ENCODE data around the gene EEF1AKMT3. TPM values are rescaled to one million over a fixed set of nuclear protein-coding genes. Genes with fewer than 3 reads are reported as not detected.
A peak's percentile ranks its signal among the peaks of the same experiment; 100 is the strongest.
"Not testable (repeated sequence)": the region's sequence is repeated elsewhere in the genome, so short reads cannot be mapped to it uniquely, and the experiment has no call there.

The EEF1AKMT3 gene
- total RNA-seq, 2 experiments from 2014 or later: 3.9 to 4.1 TPM

DNA sequence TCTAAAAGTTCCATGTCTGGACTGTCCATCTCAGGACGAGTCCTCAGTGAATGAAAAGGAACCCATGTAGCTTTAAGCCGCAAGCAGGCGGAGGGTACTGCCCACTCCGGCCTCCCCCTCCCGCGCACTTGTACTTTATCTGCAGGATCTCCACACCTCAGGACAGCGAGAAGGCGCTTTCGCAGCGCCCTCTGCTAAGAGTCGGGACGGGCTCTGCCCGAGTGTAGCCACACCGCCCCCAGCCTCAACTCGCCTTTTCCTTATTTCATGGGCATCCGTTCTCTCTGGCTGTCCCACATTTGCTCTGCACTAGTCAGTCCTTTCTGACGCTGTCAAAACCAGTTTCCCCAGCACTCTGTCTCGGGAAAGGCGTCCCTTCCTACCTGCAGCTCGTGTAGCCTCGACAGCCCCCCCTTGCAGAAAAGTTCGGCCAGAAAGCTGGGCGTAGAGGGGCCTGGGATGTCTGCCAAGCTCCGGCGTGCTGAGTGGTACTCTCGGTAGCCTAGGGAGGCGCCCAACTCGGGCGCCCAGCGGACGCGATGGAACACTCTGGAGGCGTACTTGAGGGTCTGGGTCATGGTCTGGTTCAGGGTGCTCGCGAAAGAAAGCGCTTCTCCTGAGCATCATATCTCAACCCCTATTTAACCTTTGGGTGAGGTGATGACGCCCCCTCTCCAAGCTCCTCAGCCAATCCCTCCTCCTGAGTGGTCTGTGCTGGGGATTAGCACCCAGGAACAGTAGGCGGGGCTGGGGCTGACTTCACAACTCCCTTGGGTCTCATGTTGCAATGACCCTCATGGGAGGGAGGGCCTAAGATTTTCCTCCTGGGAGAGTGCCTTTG is 5.7 kb upstream of the EEF1AKMT3 start, which contains the start of gene CYP27B1:
TSS of gene CYP27B1 (minus strand) at position 615 of the 841 bp plus-strand sequence. CDS start at position 578, 37 bp downstream.
- Mint-ChIP-seq H3K27ac (no peak within 1 kb of the TSS), H3K27me3 (peaks cover 15% of the 10 kb centered on the region)

DNA sequence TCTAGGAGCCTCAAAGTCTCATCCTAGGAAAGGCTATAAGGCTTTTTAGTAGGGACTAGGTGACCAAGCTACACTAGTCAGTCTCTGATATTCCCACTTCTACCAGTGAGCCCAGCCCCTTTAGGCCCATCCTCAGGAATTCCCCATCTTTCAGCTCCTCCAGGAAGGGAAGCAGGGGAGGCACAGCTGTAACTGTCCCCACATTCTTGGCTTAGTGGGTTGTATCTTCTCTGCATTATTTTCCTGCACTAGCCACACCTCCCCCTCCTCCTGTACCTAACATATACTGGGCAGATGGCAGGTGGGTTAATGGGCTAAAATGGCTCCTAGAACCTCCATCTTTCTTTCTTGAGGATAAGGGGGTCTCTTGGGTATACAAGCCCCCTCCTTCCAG is 5.1 kb upstream of the EEF1AKMT3 start:
- CTCF ChIA-PET: interaction anchor here (1.2 to 3.2 kb wide), 4 partner anchors 8 to 98 kb away, joined by 3 to 48 read pairs (median 8); partner anchors contain the start of gene MARCHF9
- Mint-ChIP-seq H3K36me3 (peaks cover 13% of the 10 kb centered on the region), H3K27ac (no peak overlapping the region), H3K4me3 (no peak overlapping the region), H3K9me3 (ENCODE audit: low read depth) (no peaks in the 10 kb centered on the region), H3K4me1 (peaks cover 42% of the 10 kb centered on the region), H3K27me3 (peaks cover 15% of the 10 kb centered on the region)
- DNase-seq (no peak), ATAC-seq (no peak)

More for the DNA sequence above, 5.7 kb upstream of the EEF1AKMT3 start, which contains the start of gene CYP27B1:
- Mint-ChIP-seq H3K36me3 (peaks cover 13% of the 10 kb centered on the region), H3K4me3 (peak within 1 kb of the TSS; percentile 80), H3K4me1 (peaks cover 39% of the 10 kb centered on the region), H3K9me3 (ENCODE audit: low read depth) (no peaks in the 10 kb centered on the region)
- DNase-seq (no peak), ATAC-seq (no peak)
- CTCF ChIA-PET: interaction anchor here (0.8 to 3.2 kb wide), 9 partner anchors 7 to 139 kb away, joined by 3 to 48 read pairs (median 3); partner anchors contain the start of gene MARCHF9

DNA sequence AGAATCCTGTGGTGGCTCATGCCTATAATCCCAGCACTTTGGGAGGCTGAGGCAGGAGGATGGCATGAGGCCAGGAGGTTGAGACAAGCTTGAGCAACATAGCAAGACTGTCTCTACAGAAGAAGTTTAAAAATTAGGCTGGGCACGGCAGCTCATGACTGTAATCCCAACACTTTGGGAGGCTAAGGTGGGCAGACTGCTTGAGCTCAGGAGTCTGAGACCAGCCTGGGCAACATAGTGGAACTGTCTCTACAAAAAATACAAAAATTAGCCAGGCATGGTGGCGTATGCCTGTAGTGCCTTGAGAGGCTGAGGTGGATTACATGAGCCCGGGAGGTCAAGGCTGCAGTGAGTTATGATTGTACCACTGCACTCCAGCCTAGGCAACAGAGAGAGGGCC is 4.5 kb upstream of the EEF1AKMT3 start:
- H3K4me3 Mint-ChIP-seq: no peak overlapping the region
- H3K9me3 Mint-ChIP-seq (ENCODE audit: low read depth): no peaks in the 10 kb centered on the region
- no peak for DNase-seq
- CTCF ChIA-PET: interaction anchor here (1.2 to 3.2 kb wide), 4 partner anchors 9 to 97 kb away, joined by 3 to 48 read pairs (median 8); partner anchors contain the start of gene MARCHF9
- peaks cover 43% of the 10 kb centered on the region for H3K4me1 Mint-ChIP-seq
- peaks cover 9% of the 10 kb centered on the region for H3K36me3 Mint-ChIP-seq
- H3K27ac Mint-ChIP-seq: no peak overlapping the region
- no peak for ATAC-seq
- peaks cover 15% of the 10 kb centered on the region for H3K27me3 Mint-ChIP-seq

DNA sequence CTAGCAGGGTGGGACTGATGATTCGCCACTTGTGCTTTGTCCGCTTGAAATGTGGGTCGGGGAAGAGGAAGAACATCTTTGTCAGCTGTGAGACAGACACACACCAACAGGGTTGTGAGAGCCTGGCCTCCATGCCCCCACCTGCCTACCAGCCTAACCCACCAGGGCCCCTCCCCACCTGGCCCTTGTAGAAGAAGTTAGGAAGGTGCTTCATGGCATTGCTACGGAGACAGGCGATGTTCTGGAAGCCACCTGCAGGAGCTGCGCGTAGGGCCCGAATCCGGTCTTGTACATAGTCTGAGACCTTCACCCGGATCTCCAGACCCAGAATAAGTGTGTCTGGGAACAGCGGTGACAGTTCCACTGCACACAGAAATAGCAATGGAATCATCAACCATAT is 2.8 kb upstream of the EEF1AKMT3 start:
- H3K27me3 Mint-ChIP-seq: peaks cover 15% of the 10 kb centered on the region
- H3K9me3 Mint-ChIP-seq (ENCODE audit: low read depth): no peaks in the 10 kb centered on the region
- H3K36me3 Mint-ChIP-seq: peaks cover 5% of the 10 kb centered on the region
- CTCF ChIA-PET: no interaction called here
- no peak for DNase-seq
- H3K4me1 Mint-ChIP-seq: peaks cover 36% of the 10 kb centered on the region
- ATAC-seq: no peak
- peak overlapping the region; percentile 38 for H3K4me3 Mint-ChIP-seq
- H3K27ac Mint-ChIP-seq: no peak overlapping the region

DNA sequence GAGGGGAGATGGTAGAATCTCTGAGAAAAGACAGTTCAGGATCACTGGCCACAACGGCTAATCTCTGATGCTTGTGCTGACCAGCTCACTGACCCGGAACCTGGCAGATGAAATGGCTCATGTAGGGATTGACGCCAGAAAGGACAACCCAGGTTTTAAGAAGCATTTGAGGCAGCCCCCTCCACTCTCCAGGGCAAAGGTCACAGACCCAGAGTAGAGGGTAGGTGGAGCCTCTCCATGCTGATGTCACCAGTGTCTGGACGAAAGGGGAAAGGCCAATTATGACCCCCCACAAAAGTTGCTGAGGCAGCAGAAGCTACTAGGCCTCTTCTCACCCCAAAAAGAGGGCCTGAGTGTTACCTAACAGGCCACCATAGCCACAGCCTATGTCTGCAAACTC is 1.7 kb upstream of the EEF1AKMT3 start:
- Mint-ChIP-seq H3K27me3 (peaks cover 10% of the 10 kb centered on the region), H3K36me3 (peaks cover 8% of the 10 kb centered on the region), H3K4me3 (peak overlapping the region; percentile 99), H3K9me3 (ENCODE audit: low read depth) (no peaks in the 10 kb centered on the region), H3K27ac (peak overlapping the region; percentile 55), H3K4me1 (peaks cover 31% of the 10 kb centered on the region)
- no peak for ATAC-seq
- no peak for DNase-seq
- CTCF ChIA-PET: interaction anchor here (4.8 kb wide), 1 partner anchor 14 kb away, joined by 25 read pairs; no protein-coding TSS in a partner anchor

DNA sequence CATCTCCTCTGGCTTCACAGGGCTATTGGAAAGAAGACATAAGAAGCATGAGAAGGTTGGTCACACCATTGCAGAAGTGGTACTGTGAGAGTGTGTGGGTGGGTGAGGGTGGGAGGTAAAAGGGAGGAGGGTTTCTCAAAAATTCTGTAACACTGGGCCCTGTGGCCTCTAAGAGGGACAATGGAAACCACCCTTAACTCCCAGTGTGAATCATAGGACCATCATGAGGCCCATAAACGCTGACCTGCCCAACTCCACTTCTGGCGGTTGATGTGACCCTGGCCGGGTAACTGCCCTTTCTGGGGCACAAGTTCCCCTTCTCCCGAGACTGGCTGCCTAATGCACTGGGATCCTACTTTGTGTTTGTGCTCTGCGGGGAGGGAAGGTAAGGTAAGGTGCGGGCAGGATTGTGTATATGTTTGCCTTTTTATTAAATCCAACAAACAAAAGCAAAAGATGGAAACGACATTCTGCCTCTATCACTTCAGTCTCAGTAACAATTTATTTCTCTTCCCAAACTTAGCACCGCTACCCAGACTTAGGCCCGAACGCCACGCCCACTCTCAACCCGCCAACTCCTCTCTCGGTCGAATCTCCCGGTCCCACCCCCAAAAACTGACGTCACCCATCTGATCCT is 1.1 kb upstream of the EEF1AKMT3 start:
- CTCF ChIA-PET: interaction anchor here (1.7 to 4.8 kb wide), 2 partner anchors 12 to 15 kb away, joined by 8 to 25 read pairs; partner anchors contain the start of gene TSFM
- DNase-seq: peak; percentile 92
- Mint-ChIP-seq H3K36me3 (peaks cover 10% of the 10 kb centered on the region), H3K27me3 (peaks cover 6% of the 10 kb centered on the region), H3K4me3 (peak overlapping the region; percentile 99), H3K27ac (peak overlapping the region; percentile 98), H3K9me3 (ENCODE audit: low read depth) (no peaks in the 10 kb centered on the region), H3K4me1 (peaks cover 30% of the 10 kb centered on the region)
- peak; percentile 74 for ATAC-seq

DNA sequence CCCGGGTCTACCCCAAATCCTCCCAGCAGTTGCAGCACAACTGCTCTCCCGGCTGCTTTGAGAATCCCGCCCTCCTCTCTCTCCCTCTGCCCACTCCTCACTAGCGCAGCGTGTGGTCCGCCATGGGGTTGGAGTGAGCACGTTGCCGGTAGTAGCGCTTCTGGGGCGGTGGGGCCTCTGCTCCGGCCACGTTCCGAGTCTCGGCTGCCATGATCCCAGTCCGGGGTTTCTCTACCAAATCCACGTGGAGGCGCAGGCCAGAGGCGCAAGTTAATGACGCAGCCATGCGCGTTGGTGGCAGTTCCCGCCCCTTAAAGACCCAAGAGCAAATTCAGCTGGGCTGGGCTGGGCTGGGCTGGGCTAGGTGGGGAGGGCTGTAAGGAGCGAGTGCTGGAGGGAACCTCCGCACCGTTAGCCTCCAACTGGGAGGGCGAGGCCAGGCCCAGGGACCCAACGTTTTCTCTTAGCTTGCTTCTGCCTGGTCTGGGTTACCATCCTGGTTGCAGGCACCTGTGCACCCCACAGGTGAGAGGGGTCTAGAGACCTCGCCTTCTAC is 463 bp upstream of the EEF1AKMT3 start, which contains the start of gene METTL1:
TSS of gene METTL1 (minus strand) at position 233 of the 556 bp plus-strand sequence. CDS start at position 211, 22 bp downstream.
- H3K27me3 Mint-ChIP-seq: peaks cover under 1% of the 10 kb centered on the region
- DNase-seq: peak; percentile 97
- peak within 1 kb of the TSS; percentile 99 for H3K4me3 Mint-ChIP-seq
- H3K27ac Mint-ChIP-seq: peak within 1 kb of the TSS; percentile 98
- H3K36me3 Mint-ChIP-seq: peaks cover 10% of the 10 kb centered on the region
- no peaks in the 10 kb centered on the region for H3K9me3 Mint-ChIP-seq (ENCODE audit: low read depth)
- H3K4me1 Mint-ChIP-seq: peaks cover 26% of the 10 kb centered on the region
- CTCF ChIA-PET: interaction anchor here (0.8 to 4.8 kb wide), 6 partner anchors 9 to 65 kb away, joined by 3 to 25 read pairs (median 6); partner anchors contain the start of gene TSFM
- peak; percentile 92 for ATAC-seq

DNA sequence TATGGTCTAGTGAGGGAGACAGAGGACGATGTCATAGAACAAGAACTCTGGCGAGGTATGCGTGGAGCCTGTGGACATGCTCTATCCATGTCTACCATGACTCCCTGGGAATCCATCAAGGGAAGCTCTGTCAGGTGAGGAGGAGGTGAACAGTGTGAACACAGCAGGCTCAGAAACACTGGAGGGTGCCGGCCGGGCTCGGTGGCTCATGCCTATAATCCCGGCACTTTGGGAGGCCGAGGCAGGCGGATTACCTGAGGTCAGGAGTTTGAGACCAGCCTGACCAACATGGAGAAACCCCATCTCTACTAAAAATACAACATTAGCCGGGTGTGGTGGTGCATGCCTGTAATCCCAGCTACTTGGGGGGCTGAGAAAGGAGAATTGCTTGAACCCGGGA is 2.2 kb downstream of the EEF1AKMT3 start:
- CTCF ChIA-PET: interaction anchor here (0.7 to 4.8 kb wide), 5 partner anchors 8 to 18 kb away, joined by 3 to 25 read pairs (median 4); partner anchors contain the start of gene TSFM
- not testable (repeated sequence) for DNase-seq; H3K9me3 Mint-ChIP-seq (ENCODE audit: low read depth); H3K4me3 Mint-ChIP-seq; H3K27me3 Mint-ChIP-seq; H3K27ac Mint-ChIP-seq; ATAC-seq
- H3K36me3 Mint-ChIP-seq: peaks cover 12% of the 10 kb centered on the region
- peaks cover 26% of the 10 kb centered on the region for H3K4me1 Mint-ChIP-seq

DNA sequence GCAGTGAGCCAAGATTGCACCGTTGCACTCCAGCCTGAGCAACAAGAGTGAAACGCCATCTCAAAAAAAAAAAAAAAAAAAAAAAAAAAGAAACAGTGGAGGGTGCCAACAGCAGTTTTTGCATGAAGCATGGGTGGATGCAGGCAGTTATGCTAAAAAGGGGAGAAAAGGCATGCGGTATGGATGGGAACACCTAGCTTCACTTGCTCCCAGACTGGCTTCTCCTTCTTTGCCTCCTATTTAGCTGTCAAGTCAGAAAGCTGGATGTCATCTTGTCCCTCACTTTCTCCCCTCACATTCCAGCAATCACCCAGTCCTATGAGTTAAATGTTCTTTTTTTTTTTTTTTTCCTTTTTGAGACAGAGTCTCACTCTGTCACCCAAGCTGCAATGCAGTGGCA is 2.6 kb downstream of the EEF1AKMT3 start:
- DNase-seq (no peak), ATAC-seq (no peak)
- H3K4me1 Mint-ChIP-seq: peaks cover 22% of the 10 kb centered on the region
- H3K9me3 Mint-ChIP-seq (ENCODE audit: low read depth): no peaks in the 10 kb centered on the region
- H3K36me3 Mint-ChIP-seq: peaks cover 8% of the 10 kb centered on the region
- CTCF ChIA-PET: interaction anchor here (1.0 to 4.8 kb wide), 4 partner anchors 8 to 19 kb away, joined by 3 to 25 read pairs (median 4); partner anchors contain the start of gene TSFM
- no peaks in the 10 kb centered on the region for H3K27me3 Mint-ChIP-seq
- no peak overlapping the region for H3K27ac Mint-ChIP-seq
- no peak overlapping the region for H3K4me3 Mint-ChIP-seq

DNA sequence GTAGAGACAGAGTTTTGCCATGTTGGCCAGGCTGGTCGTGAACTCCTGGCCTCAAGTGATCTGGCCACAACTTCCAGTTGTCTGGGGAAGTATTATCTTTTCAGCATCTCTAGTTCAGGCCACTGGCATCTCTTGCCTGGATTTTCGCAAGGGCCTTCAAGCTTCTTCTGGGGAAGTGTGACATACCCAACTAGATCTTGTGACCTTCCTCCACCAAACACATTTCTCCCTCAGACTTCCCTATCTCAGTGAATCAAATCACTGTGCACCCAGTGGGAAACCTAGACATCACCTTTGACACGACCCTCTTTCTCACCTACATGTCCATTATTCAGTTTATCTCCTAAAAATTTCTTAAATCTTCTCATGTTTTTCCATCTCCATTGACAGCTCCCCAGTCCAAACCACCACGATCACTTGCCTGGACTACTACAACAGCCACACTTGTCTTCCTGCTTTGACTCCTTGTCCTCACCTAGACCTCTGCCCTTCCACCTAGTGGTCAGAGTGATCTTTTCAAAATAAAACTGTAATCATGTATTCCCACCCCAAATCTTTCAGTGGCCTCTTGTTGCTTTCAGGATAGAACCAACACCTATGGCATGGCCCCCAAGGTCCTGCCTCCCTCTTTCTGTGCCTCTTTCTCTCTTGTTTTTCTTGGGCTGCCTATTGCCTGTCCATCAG is 3.3 kb downstream of the EEF1AKMT3 start:
- Mint-ChIP-seq H3K27me3 (no peaks in the 10 kb centered on the region), H3K4me3 (no peak overlapping the region), H3K4me1 (peaks cover 19% of the 10 kb centered on the region), H3K36me3 (peaks cover 8% of the 10 kb centered on the region), H3K9me3 (ENCODE audit: low read depth) (no peaks in the 10 kb centered on the region), H3K27ac (no peak overlapping the region)
- ATAC-seq: no peak
- DNase-seq: no peak
- CTCF ChIA-PET: interaction anchor here (1.4 to 4.8 kb wide), 5 partner anchors 11 to 129 kb away, joined by 3 to 25 read pairs (median 4); no protein-coding TSS in a partner anchor

DNA sequence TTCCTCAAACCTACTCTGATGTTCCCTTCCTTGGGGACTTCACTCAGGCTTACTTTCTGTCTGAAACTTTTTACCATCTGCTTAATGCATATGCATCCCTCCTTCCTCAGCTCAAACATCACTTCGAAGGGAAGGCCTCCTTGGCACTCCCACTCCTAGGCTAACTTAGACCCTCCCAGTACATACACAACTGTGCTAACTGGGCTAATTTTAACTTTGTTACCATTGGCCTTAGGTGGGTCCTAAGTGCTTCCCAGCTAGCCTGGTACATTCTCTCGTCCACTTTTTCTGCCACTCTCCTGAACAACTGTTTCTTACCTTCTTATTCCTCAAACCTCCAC is 3.8 kb downstream of the EEF1AKMT3 start:
- H3K27ac Mint-ChIP-seq: no peak overlapping the region
- no peaks in the 10 kb centered on the region for H3K27me3 Mint-ChIP-seq
- peaks cover 8% of the 10 kb centered on the region for H3K36me3 Mint-ChIP-seq
- DNase-seq (no peak), ATAC-seq (no peak)
- H3K4me3 Mint-ChIP-seq: no peak overlapping the region
- H3K9me3 Mint-ChIP-seq (ENCODE audit: low read depth): no peaks in the 10 kb centered on the region
- H3K4me1 Mint-ChIP-seq: peaks cover 21% of the 10 kb centered on the region
- CTCF ChIA-PET: interaction anchor here (1.3 to 2.1 kb wide), 4 partner anchors 17 to 129 kb away, joined by 3 to 5 read pairs (median 4); no protein-coding TSS in a partner anchor

DNA sequence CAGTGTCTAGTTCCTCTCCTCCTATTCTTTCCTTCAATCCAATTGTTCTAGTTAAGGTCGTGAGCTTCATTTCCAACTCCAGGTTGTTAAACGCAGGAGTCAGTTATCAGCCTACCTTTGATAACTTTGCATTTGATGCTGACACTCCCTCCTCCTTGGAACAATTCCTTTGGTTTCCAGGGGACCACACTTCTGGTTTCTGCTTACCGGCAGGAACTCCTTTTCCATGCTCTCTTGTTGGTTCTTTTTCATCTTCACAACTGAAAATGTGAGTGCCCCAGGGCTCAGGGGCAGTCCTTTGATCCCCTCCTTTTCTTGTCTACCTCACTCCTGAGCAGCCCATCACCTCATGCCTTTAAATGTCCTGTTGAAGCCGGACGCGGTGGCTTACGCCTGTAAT is 5.0 kb downstream of the EEF1AKMT3 start:
- H3K36me3 Mint-ChIP-seq: peaks cover 8% of the 10 kb centered on the region
- H3K4me3 Mint-ChIP-seq: no peak overlapping the region
- H3K27ac Mint-ChIP-seq: no peak overlapping the region
- ATAC-seq (no peak), DNase-seq (no peak)
- CTCF ChIA-PET: interaction anchor here (1.1 to 1.3 kb wide), 2 partner anchors 11 to 20 kb away, joined by 3 to 4 read pairs; no protein-coding TSS in a partner anchor
- H3K4me1 Mint-ChIP-seq: peaks cover 26% of the 10 kb centered on the region
- no peaks in the 10 kb centered on the region for H3K27me3 Mint-ChIP-seq
- H3K9me3 Mint-ChIP-seq (ENCODE audit: low read depth): no peaks in the 10 kb centered on the region

All from activated CD8-positive, alpha-beta memory T cell treated with anti-CD3 and anti-CD28 coated beads, Interleukin-2, amount 10 ng/mL, durations not matched to agents 7 days and 5 days (primary cell).